H9 (cell line): Measurements from ENCODE around the gene NEGR1. TPM values are rescaled to one million over a fixed set of nuclear protein-coding genes. Genes with fewer than 3 reads are reported as not detected.

Experiments
- DNase-seq: peaks from one replicate; pipeline ENCODE4 v3.0.0-alpha.2; 2017
- H2AFZ ChIP-seq: one replicate; pipeline ENCODE4 v1.6.1; 2013; ENCODE audit warnings: mild to moderate bottlenecking, low read length, control low read depth, moderate library complexity
- H2AK5ac ChIP-seq: 2 replicates; pipeline ENCODE4 v1.6.1; 2013; ENCODE audit warnings: low read length, control low read depth, mixed read lengths; ENCODE audit not compliant: insufficient read length
- H2BK120ac ChIP-seq: one replicate; pipeline ENCODE4 v1.6.1; 2013; ENCODE audit warnings: low read depth, mild to moderate bottlenecking, low read length, control low read depth, inconsistent platforms; ENCODE audit not compliant: poor library complexity, severe bottlenecking
- H2BK12ac ChIP-seq: 2 replicates; pipeline ENCODE4 v1.6.1; 2013; ENCODE audit warnings: low read length, control low read depth, mixed read lengths, low read depth; ENCODE audit not compliant: insufficient read length
- H2BK15ac ChIP-seq: 2 replicates; pipeline ENCODE4 v1.6.1; 2013; ENCODE audit warnings: low read depth, low read length, control low read depth
- H2BK20ac ChIP-seq: one replicate; pipeline ENCODE4 v1.6.1; 2013; ENCODE audit warnings: low read depth, mild to moderate bottlenecking, low read length, control low read depth, inconsistent platforms; ENCODE audit not compliant: poor library complexity, severe bottlenecking
- H2BK5ac ChIP-seq: 2 replicates; pipeline ENCODE4 v1.6.1; 2013; ENCODE audit warnings: low read length, control low read depth, mixed read lengths; ENCODE audit not compliant: insufficient read length
- H3K14ac ChIP-seq: 2 replicates; pipeline ENCODE4 v1.6.1; 2013; ENCODE audit warnings: low read length, control low read depth; ENCODE audit not compliant: insufficient read depth
- H3K18ac ChIP-seq: 2 replicates; pipeline ENCODE4 v1.6.1; 2013; ENCODE audit warnings: low read depth, mild to moderate bottlenecking, mixed read lengths, low read length, control low read depth; ENCODE audit not compliant: insufficient read length
- H3K23ac ChIP-seq: 2 replicates; pipeline ENCODE4 v1.6.1; 2013; ENCODE audit warnings: low read length, control low read depth, mixed read lengths, low read depth; ENCODE audit not compliant: insufficient read length
- H3K23me2 ChIP-seq: 2 replicates; pipeline ENCODE4 v1.6.1; 2013; ENCODE audit warnings: low read depth, mild to moderate bottlenecking, mixed read lengths, low read length, control low read depth; ENCODE audit not compliant: insufficient read length, poor library complexity, severe bottlenecking
- H3K27ac ChIP-seq: 2 replicates; pipeline ENCODE4 v1.5.1; 2013; ENCODE audit warnings: low read length, control low read depth, mixed read lengths, low read depth; ENCODE audit not compliant: insufficient read length
- H3K27me3 ChIP-seq: 2 replicates; pipeline ENCODE4 v1.6.1; 2013; ENCODE audit warnings: low read length, control low read depth, inconsistent platforms; ENCODE audit not compliant: insufficient read depth
- H3K4ac ChIP-seq: 2 replicates; pipeline ENCODE4 v1.6.1; 2013; ENCODE audit warnings: low read depth, mild to moderate bottlenecking, control low read depth, inconsistent platforms, low read length, moderate library complexity
- H3K4me1 ChIP-seq: 2 replicates; pipeline ENCODE4 v1.6.1; 2013; ENCODE audit warnings: low read length, control low read depth, inconsistent platforms; ENCODE audit not compliant: insufficient read depth
- H3K4me2 ChIP-seq: 2 replicates; pipeline ENCODE4 v1.6.1; 2013; ENCODE audit warnings: low read length, control low read depth, mixed read lengths; ENCODE audit not compliant: insufficient read length, insufficient read depth
- H3K56ac ChIP-seq: 2 replicates; pipeline ENCODE4 v1.6.1; 2013; ENCODE audit warnings: low read depth, mild to moderate bottlenecking, mixed read lengths, low read length, control low read depth; ENCODE audit not compliant: insufficient read length
- H3K79me1 ChIP-seq: 2 replicates; pipeline ENCODE4 v1.6.1; 2013; ENCODE audit warnings: low read depth, mild to moderate bottlenecking, moderate library complexity, low read length, control low read depth, inconsistent platforms; ENCODE audit not compliant: insufficient read depth, poor library complexity, severe bottlenecking
- H3K79me2 ChIP-seq: 2 replicates; pipeline ENCODE4 v1.6.1; 2013; ENCODE audit warnings: low read length, control low read depth, inconsistent platforms; ENCODE audit not compliant: insufficient read depth
- H3K9ac ChIP-seq: 2 replicates; pipeline ENCODE4 v1.6.1; 2013; ENCODE audit warnings: low read length, control low read depth, mixed read lengths; ENCODE audit not compliant: insufficient read length; ENCODE audit errors: extremely low read depth
- H3K9me3 ChIP-seq: one replicate; pipeline ENCODE4 v1.6.1; 2013; ENCODE audit warnings: low read depth, low read length, inconsistent platforms; ENCODE audit not compliant: control insufficient read depth
- H3T11ph ChIP-seq: one replicate; pipeline ENCODE4 v1.6.1; 2013; ENCODE audit warnings: mild to moderate bottlenecking, low read length, control low read depth, inconsistent platforms
- H4K20me1 ChIP-seq: one replicate; pipeline ENCODE4 v1.6.1; 2013; ENCODE audit not compliant: control insufficient read depth, insufficient read length, insufficient read depth
- H4K5ac ChIP-seq: 2 replicates; pipeline ENCODE4 v1.6.1; 2013; ENCODE audit warnings: low read depth, mild to moderate bottlenecking, mixed read lengths, low read length, control low read depth; ENCODE audit not compliant: insufficient read length
- H4K8ac ChIP-seq: replicated peaks from 2 replicates; pipeline ENCODE4 v1.6.1; 2013; ENCODE audit warnings: low read length, control low read depth, mixed read lengths, low read depth; ENCODE audit not compliant: insufficient read length
- H4K91ac ChIP-seq: 2 replicates; pipeline ENCODE4 v1.6.1; 2013; ENCODE audit warnings: low read depth, mild to moderate bottlenecking, moderate library complexity, mixed read lengths, low read length, control low read depth; ENCODE audit not compliant: insufficient read length
- H3K27ac Mint-ChIP-seq, 3 experiments: 2 replicates in 2 of 3; 3 replicates in 1 of 3; pipeline ENCODE4 v1.8.0; 2020 to 2021; ENCODE audit warnings: mixed read lengths in 3 of 3, mild to moderate bottlenecking in 1 of 3, moderate library complexity in 1 of 3
- H3K27me3 Mint-ChIP-seq: 2 replicates; pipeline ENCODE4 v1.8.0; 2021; ENCODE audit warnings: low read depth, mild to moderate bottlenecking, moderate library complexity, mixed read lengths
- H3K36me3 Mint-ChIP-seq, 3 experiments: 2 replicates in 2 of 3; 3 replicates in 1 of 3; pipeline ENCODE4 v1.8.0; 2020 to 2021; ENCODE audit warnings: low read depth in 3 of 3, mixed read lengths in 3 of 3; ENCODE audit not compliant: insufficient read depth in 1 of 3
- H3K4me1 Mint-ChIP-seq, 2 experiments: 2 replicates each; pipeline ENCODE4 v1.8.0; 2020; ENCODE audit warnings: mixed read lengths in 2 of 2
- H3K4me3 Mint-ChIP-seq, 2 experiments: 2 replicates in 1 of 2; 3 replicates in 1 of 2; pipeline ENCODE4 v1.8.0; 2020 to 2021; ENCODE audit warnings: mild to moderate bottlenecking in 2 of 2, mixed read lengths in 2 of 2, moderate library complexity in 1 of 2
- H3K9me3 Mint-ChIP-seq, 2 experiments: 2 replicates in 1 of 2; 3 replicates in 1 of 2; pipeline ENCODE4 v1.8.0; 2020; ENCODE audit warnings: mild to moderate bottlenecking in 2 of 2, mixed read lengths in 2 of 2, moderate library complexity in 1 of 2
- total RNA-seq: library from RNA; stranded (reverse); gene quantifications from 2 replicates; pipeline ENCODE4 v1.2.1, GENCODE V29; 2021
- TF ChIP-seq, protein P1 (sequence below): fragments of 200-600 bp; sonication (generic); conservative IDR thresholded peaks from 3 replicates; pipeline ENCODE4 v1.8.0; 2021; ENCODE audit warnings: antibody characterized with exemption, mild to moderate bottlenecking

The NEGR1 gene
- total RNA-seq, 1 experiment from 2014 or later: 0.13 TPM

DNA sequence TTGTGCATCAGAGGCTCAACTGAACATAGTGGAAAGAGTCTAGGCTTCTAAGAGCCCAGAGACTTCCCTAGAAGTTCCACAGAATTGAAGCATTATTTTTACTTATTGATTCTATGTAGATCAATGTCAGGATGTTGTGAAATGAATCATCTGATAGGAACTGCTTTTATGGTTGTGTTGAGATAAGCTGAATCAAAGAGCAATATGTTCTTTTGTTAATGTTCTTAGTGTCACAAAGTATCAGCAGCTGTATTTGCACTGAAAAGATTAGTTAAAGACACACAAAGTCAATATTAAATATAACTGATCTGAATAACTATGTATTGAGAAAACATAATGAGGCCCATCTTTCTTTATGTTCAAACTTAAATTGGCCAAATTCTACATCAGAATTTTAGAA is 770.8 kb downstream of the NEGR1 start:
- Histone ChIP-seq H2BK15ac (no peak overlapping the region), H3K27ac (no peak overlapping the region), H2BK120ac (no peak overlapping the region), H3K79me2 (no peaks in the 10 kb centered on the region), H4K8ac (no peak overlapping the region), H3K23ac (no peak overlapping the region), H3K23me2 (no peaks in the 10 kb centered on the region), H4K20me1 (no peaks in the 10 kb centered on the region), H3K9ac (no peak overlapping the region), H3K4ac (no peak overlapping the region), H2AK5ac (no peak overlapping the region), H3K56ac (no peak overlapping the region), H3T11ph (no peak overlapping the region), H3K9me3 (no peaks in the 10 kb centered on the region), H2BK20ac (no peak overlapping the region), H2AFZ (no peak overlapping the region), H3K4me1 (no peaks in the 10 kb centered on the region), H3K4me2 (no peak overlapping the region), H2BK12ac (no peak overlapping the region), H3K18ac (no peak overlapping the region), H4K91ac (no peak overlapping the region), H3K14ac (no peak overlapping the region), H2BK5ac (no peak overlapping the region), H3K27me3 (no peaks in the 10 kb centered on the region), H4K5ac (no peak overlapping the region), H3K79me1 (no peaks in the 10 kb centered on the region)
- Mint-ChIP-seq H3K27ac (no peak overlapping the region), H3K9me3 (peaks cover 6 to 12% of the 10 kb centered on the region in 2 experiments), H3K36me3 (peaks cover 0 to 16% (median 0%) of the 10 kb centered on the region in 3 experiments; a peak in 3 of 7 replicates), H3K4me3 (no peak overlapping the region), H3K27me3 (no peaks in the 10 kb centered on the region), H3K4me1 (no peaks in the 10 kb centered on the region)
- no peak for DNase-seq
- TF ChIP-seq, protein P1, sequence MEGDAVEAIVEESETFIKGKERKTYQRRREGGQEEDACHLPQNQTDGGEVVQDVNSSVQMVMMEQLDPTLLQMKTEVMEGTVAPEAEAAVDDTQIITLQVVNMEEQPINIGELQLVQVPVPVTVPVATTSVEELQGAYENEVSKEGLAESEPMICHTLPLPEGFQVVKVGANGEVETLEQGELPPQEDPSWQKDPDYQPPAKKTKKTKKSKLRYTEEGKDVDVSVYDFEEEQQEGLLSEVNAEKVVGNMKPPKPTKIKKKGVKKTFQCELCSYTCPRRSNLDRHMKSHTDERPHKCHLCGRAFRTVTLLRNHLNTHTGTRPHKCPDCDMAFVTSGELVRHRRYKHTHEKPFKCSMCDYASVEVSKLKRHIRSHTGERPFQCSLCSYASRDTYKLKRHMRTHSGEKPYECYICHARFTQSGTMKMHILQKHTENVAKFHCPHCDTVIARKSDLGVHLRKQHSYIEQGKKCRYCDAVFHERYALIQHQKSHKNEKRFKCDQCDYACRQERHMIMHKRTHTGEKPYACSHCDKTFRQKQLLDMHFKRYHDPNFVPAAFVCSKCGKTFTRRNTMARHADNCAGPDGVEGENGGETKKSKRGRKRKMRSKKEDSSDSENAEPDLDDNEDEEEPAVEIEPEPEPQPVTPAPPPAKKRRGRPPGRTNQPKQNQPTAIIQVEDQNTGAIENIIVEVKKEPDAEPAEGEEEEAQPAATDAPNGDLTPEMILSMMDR: no peak
